ENCODE data around the gene ZNF197.
"Not testable (repeated sequence)": the region's sequence is repeated elsewhere in the genome, so short reads cannot be mapped to it uniquely, and the experiment has no call there.

ZNF197 gene

DNA sequence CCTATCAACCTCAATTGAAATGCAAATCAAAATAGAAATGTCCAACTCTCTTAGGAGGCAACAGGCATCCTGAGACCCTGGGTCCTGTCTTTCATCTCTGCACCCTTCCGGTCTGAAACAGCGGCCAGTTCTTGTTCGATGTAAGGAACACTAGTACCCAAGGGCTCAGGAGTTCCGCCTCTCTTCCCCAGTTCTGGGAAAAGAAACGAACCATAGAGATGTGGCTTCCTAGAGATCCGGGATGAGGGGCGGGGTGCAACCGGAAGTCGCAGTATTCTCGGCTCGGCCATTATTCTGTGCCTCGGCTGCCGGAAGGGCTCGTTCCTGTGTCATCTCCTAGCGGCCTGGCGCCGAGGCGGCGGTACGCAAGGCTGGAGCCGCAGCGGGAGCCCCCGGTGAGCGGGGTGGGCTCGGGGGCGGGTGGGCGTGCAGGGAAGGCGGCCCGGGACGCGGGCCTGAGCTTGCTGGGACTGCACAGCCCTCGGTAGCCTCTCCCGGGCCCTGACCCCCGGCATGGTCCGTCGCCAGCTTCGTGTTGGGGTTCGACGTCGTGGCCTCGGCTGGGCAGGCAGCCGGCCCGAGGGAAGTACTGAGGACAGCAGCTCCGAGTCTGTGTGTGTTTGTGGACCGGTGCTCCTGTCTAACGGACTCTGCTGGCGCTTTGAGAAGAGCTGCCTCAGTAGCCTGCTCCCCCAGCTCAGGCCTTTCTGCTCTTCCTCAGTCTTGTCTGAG, at the start of gene ZNF197:
Gene ZNF197, plus strand, starts transcription at position 288 of the 732 bp plus-strand sequence. CDS start 4,119 bp downstream, outside the sequence.
- peaks cover 20% of the 10 kb centered on the region for H3K36me3 ChIP-seq
- no peak for TF ChIP-seq Cebpa-rat (IDR thresholded peaks at IDR 0.05)
- peak within 1 kb of the TSS; percentile 88 for H3K4me2 ChIP-seq
- no peaks in the 10 kb centered on the region for H3K27me3 ChIP-seq
- peak within 1 kb of the TSS; percentile 92 for H3K9ac ChIP-seq
- peak within 1 kb of the TSS; percentile 87 for H3K27ac ChIP-seq
- H3K4me3 ChIP-seq, result peak within 1 kb of the TSS; percentile 82
- H3K9me3 ChIP-seq, result no peaks in the 10 kb centered on the region
- peaks cover 11% of the 10 kb centered on the region for H3K4me1 ChIP-seq
- H4K20me1 ChIP-seq, result peaks cover 9% of the 10 kb centered on the region; the same call in 1 of the 2 replicates

- H3K9ac ChIP-seq, result no peak overlapping the region
- no peaks in the 10 kb centered on the region for H3K36me3 ChIP-seq
- no peak overlapping the region for H3K4me3 ChIP-seq
These were observed 48.2 kb upstream of the ZNF197 start for GRCh38 chr3:44576613-44577012.

DNA sequence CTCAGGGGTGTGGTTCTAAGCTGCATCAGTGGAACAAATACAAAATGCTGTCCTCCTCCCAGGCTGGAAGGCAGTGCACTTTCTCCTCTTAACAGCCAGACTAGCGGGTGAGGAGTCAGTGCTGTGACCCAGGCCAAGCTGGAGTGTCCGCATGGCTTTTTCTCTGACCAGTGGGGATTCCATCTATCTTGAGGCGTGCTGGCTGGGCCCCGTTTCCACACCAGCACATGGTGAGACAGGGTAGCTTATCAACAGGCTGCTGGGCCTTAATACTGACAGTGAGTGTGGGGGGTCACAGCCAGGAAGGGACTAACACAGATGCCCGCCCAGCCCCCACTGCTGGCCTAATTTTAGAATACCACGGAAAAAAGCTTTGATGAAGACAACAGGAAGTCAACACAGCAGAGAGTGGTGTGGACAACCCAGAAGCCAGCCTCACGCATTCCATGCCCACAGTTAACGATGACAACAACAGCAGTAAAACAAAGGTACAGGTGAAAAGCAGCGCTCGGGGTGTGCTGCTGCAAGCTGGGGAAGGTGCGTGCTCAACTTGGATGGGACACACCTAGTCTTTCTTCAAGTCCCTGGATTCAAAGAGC, 47.4 kb upstream of the ZNF197 start:
- not testable (repeated sequence) for H4K20me1 ChIP-seq, H3K36me3 ChIP-seq, H3K4me2 ChIP-seq, H3K4me1 ChIP-seq, H3K27ac ChIP-seq, H3K27me3 ChIP-seq, H3K9ac ChIP-seq, H3K4me3 ChIP-seq
- H3K9me3 ChIP-seq, result peaks cover 49% of the 10 kb centered on the region

More at GRCh38 chr3:44576613-44577012, 48.2 kb upstream of the ZNF197 start:
- H3K9me3 ChIP-seq, result peaks cover 56% of the 10 kb centered on the region
- H3K4me1 ChIP-seq, result no peaks in the 10 kb centered on the region
- no peak overlapping the region for H3K27ac ChIP-seq
- no peaks in the 10 kb centered on the region for H4K20me1 ChIP-seq
- no peak for TF ChIP-seq Cebpa-rat (IDR thresholded peaks at IDR 0.05)
- H3K4me2 ChIP-seq, result no peak overlapping the region
- H3K27me3 ChIP-seq, result no peaks in the 10 kb centered on the region

DNA sequence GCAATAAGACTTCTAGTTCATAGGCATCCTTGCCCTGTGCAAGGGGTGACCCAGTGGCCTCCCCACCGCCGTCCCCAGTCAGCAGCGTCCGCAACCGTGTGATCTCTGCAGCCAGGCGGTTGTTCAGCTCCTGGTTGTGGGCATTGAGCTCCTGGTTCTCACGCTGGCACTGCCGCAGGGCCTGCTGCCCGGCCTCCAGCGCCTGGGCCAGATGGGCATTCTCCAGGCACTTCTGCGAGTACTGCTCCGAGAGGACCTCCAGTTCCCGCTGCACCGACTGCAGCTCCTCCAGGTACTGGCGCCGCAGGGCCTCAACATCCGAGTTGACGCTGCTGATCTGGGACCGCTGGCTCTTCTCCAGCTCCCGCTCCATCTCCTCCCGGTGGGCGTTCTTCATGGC, 46.5 kb upstream of the ZNF197 start:
- not testable (repeated sequence) for H3K4me3 ChIP-seq, H3K9ac ChIP-seq, H3K27me3 ChIP-seq, H3K4me1 ChIP-seq, H4K20me1 ChIP-seq, H3K4me2 ChIP-seq, H3K36me3 ChIP-seq, H3K27ac ChIP-seq
- H3K9me3 ChIP-seq, result peaks cover 46% of the 10 kb centered on the region

GRCh38 chr3:44578924-44579515, 45.8 kb upstream of the ZNF197 start:
- H3K36me3 ChIP-seq, result not testable (repeated sequence)

DNA sequence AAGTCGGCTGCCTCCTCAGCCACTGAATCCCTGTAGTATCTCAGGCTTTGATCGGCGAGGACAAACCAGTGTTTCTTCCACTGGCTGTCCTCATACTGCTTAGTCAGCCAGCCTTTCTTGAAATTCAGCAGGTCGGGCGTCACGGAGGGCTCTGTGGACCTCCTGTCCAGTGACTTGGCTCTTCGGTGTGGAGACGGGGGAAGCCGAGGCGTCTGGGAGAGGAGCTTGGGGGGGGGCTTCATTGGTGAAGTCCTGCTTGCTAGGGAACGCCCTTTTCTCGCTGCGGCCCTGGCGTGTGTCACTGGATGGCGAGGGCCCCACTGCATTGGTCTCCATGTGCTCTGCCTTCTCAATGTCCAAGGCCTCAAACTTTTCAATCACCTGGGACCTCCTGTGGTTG, 45.1 kb upstream of the ZNF197 start:
- H3K27ac ChIP-seq, H3K9ac ChIP-seq, H3K36me3 ChIP-seq, H3K4me3 ChIP-seq, H3K27me3 ChIP-seq, H4K20me1 ChIP-seq, H3K4me2 ChIP-seq, H3K4me1 ChIP-seq: not testable (repeated sequence)
- H3K9me3 ChIP-seq, result peaks cover 44% of the 10 kb centered on the region

More at GRCh38 chr3:44578924-44579515, 45.8 kb upstream of the ZNF197 start:
- not testable (repeated sequence) for H3K27me3 ChIP-seq, H3K27ac ChIP-seq, H3K4me1 ChIP-seq, H3K9ac ChIP-seq, H3K4me3 ChIP-seq, H4K20me1 ChIP-seq, H3K4me2 ChIP-seq
- peaks cover 40% of the 10 kb centered on the region for H3K9me3 ChIP-seq

- not testable (repeated sequence) for H3K4me1 ChIP-seq, H3K4me2 ChIP-seq, H3K27ac ChIP-seq, H3K36me3 ChIP-seq, H3K9ac ChIP-seq, H4K20me1 ChIP-seq
- Histone ChIP-seq H3K27me3 (peaks cover 22% of the 10 kb centered on the region), H3K9me3 (peaks cover 55% of the 10 kb centered on the region), H3K4me3 (peak overlapping the region; percentile 44; the same call in 1 of the 2 replicates)
These were observed 43.9 kb upstream of the ZNF197 start for GRCh38 chr3:44580971-44581370.

DNA sequence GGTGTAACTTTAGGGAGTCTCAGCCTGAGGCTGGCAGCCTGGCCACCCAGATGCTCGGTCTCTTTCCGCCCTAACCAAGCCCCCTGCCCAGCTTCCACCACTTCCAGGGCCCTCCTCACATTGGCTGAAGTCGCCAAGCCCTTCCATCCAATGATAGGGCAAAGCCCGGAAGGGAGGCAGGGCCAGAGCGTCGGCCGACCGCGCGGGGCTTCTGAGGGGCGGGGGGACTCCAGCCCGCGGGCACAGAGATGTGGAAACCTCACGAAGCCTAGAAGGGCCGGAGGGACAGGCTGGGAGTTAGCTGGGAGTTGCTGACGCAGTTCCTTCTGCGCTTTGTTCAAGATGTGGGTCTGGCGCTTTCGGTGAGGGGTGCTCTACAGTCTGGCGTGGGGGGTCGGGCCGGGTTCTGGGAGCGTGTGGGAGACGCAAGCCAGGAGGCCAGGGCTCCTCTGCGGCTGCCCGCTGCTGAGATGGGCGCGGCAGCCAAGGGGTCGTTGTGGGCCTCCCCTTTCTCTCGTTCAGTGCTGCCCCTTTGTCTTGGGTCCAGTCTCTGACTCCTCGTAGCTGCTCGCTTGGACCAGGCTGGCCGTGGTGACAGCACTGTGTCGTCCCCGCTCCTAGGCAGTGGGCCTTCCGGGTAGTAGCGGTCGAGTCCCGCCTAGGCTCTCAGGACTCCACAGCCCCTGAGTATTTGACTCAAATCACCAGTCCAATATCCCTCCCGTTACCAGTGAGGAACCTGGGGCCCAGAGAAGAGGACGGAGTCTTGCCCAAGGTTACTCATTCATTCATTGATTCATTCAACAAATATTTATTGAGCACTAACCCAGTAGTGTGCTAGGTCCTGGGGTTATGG, 40.0 kb upstream of the ZNF197 start, which contains the start of gene ZNF660:
Gene ZNF660, plus strand, starts transcription at position 319 of the 856 bp plus-strand sequence. CDS start 9,230 bp downstream, outside the sequence.
- Histone ChIP-seq H4K20me1 (no peaks in the 10 kb centered on the region), H3K36me3 (no peaks in the 10 kb centered on the region), H3K4me1 (no peaks in the 10 kb centered on the region), H3K9ac (no peak within 1 kb of the TSS), H3K4me3 (peak within 1 kb of the TSS; percentile 57), H3K9me3 (peaks cover 41% of the 10 kb centered on the region), H3K27me3 (peaks cover 24% of the 10 kb centered on the region), H3K27ac (no peak within 1 kb of the TSS), H3K4me2 (peak within 1 kb of the TSS; percentile 52)
- TF ChIP-seq Cebpa-rat (IDR thresholded peaks at IDR 0.05), result no peak

DNA sequence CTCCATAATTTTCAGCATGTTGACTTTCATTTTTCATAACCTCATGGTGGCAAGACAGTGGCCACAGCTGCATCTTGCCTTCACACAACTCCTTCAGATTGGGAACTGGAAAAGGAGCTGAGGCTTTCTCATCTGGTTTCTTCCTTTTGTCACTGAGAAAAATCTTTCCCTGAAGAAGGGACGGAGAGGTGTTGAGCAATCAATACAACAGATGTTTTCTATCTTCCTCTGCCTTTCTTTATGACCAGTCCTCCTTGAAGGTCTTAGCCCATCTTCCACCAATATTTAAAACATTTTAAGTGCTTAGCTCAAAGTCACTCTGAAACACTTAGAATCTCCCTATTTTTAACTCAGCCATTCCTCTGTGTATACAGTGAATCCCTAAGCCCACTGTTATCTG, 28.2 kb upstream of the ZNF197 start:
- H3K9ac ChIP-seq, result no peak overlapping the region
- no peaks in the 10 kb centered on the region for H3K36me3 ChIP-seq
- no peaks in the 10 kb centered on the region for H3K4me1 ChIP-seq
- H3K9me3 ChIP-seq, result peaks cover 39% of the 10 kb centered on the region
- no peak overlapping the region for H3K4me2 ChIP-seq
- TF ChIP-seq Cebpa-rat (IDR thresholded peaks at IDR 0.05), result no peak
- H3K27me3 ChIP-seq, result no peaks in the 10 kb centered on the region
- H4K20me1 ChIP-seq, result no peaks in the 10 kb centered on the region
- no peak overlapping the region for H3K4me3 ChIP-seq
- H3K27ac ChIP-seq, result no peak overlapping the region
